Kidney (tissue), 14 donors: ENCODE results near the gene PARP2. TPM values are rescaled to one million over a fixed set of nuclear protein-coding genes. Genes with fewer than 3 reads are reported as not detected.
"Not testable (repeated sequence)": the region's sequence is repeated elsewhere in the genome, so short reads cannot be mapped to it uniquely, and the experiment has no call there.

Experiments used
- DNase-seq, 5 donors: peaks; one replicate each; pipeline ENCODE4 v3.0.0-alpha.2; 2013 to 2020
- FAIRE-seq: peaks from 2 replicates; lab custom pipeline; 2012; peaks lifted over from hg19 to GRCh38; lab: Jason Lieb, UNC
- H3K27ac ChIP-seq, 2 donors: one replicate each; pipeline ENCODE4 v1.7.0; 2013; ENCODE audit warnings: low read depth in 2 of 2, low read length in 2 of 2, inconsistent platforms in 1 of 2
- H3K27me3 ChIP-seq: one replicate; pipeline ENCODE4 v1.7.1; 2013; ENCODE audit warnings: low read length, inconsistent platforms; ENCODE audit not compliant: control insufficient read depth, insufficient read depth
- H3K36me3 ChIP-seq, 3 donors: one replicate each; pipeline versions ENCODE4 v1.7.0 to v1.7.1; 2013; ENCODE audit warnings: low read length in 3 of 3, control low read depth in 1 of 3, inconsistent platforms in 1 of 3; ENCODE audit not compliant: insufficient read depth in 3 of 3, control insufficient read depth in 2 of 3
- H3K4me1 ChIP-seq, 3 donors: one replicate each; pipeline versions ENCODE4 v1.7.0 to v1.7.1; 2013; ENCODE audit warnings: low read length in 3 of 3, inconsistent platforms in 1 of 3, low read depth in 1 of 3; ENCODE audit not compliant: control insufficient read depth in 2 of 3, insufficient read depth in 2 of 3
- H3K4me3 ChIP-seq, 3 donors: one replicate each; pipeline versions ENCODE4 v1.7.0 to v1.8.1; 2013; ENCODE audit warnings: low read length in 3 of 3, control low read depth in 1 of 3, inconsistent platforms in 1 of 3
- H3K9ac ChIP-seq, 3 donors: one replicate each; pipeline versions ENCODE4 v1.7.0 to v1.7.1; 2013; ENCODE audit warnings: low read length in 3 of 3, control low read depth in 1 of 3, inconsistent platforms in 1 of 3
- H3K9me3 ChIP-seq, 3 donors: one replicate each; pipeline versions ENCODE4 v1.7.0 to v1.7.1; 2013; ENCODE audit warnings: low read length in 3 of 3, control low read depth in 1 of 3, inconsistent platforms in 1 of 3; ENCODE audit not compliant: control insufficient read depth in 2 of 3, insufficient read depth in 1 of 3
- intact Hi-C: fragments of 100-400 bp; cut with DNase I; formaldehyde crosslinking; loops from one replicate; pipeline ENCODE4 v1.11.1; 2022
- polyA plus RNA-seq: library from polyadenylated mRNA; stranded (reverse); fragments of 350-450 nt; fragmentation: Illumina TruSeq; extraction: RNeasy Lipid Tissue Mini Kit (QIAGEN cat#74804); gene quantifications from one replicate; pipeline ENCODE4 v1.2.3, GENCODE V29; 2014; ENCODE audit warnings: low read depth, low replicate concordance; ENCODE audit not compliant: insufficient read depth
- total RNA-seq: library from RNA; stranded (reverse); fragmentation: NEBNext Ultra II Directional; extraction: Animal tissue kit (Norgen Biotek cat#: 25700); gene quantifications from one replicate; pipeline ENCODE4 v1.2.1, GENCODE V29; 2021
- TF ChIP-seq, protein P1 (sequence below): IDR thresholded peaks from 3 replicates; pipeline ENCODE4 v1.5.1; 2012; ENCODE audit warnings: mild to moderate bottlenecking, moderate library complexity, borderline replicate concordance; ENCODE audit not compliant: insufficient read depth; ENCODE audit errors: extremely low read depth
- donor health status: control.
- donor health status: control.
- donor health status: control.
- donor health status: control.
- donor health status: control.
- donor health status: DM: yes; HTN: yes; CAD: no.
- donor health status: Normal renal cell carcinoma (clear cell type).

PARP2 gene
- total and polyA plus RNA-seq, 2 donors from 2014 or later: 14.4 to 18.4 TPM

- TF ChIP-seq, protein P1, sequence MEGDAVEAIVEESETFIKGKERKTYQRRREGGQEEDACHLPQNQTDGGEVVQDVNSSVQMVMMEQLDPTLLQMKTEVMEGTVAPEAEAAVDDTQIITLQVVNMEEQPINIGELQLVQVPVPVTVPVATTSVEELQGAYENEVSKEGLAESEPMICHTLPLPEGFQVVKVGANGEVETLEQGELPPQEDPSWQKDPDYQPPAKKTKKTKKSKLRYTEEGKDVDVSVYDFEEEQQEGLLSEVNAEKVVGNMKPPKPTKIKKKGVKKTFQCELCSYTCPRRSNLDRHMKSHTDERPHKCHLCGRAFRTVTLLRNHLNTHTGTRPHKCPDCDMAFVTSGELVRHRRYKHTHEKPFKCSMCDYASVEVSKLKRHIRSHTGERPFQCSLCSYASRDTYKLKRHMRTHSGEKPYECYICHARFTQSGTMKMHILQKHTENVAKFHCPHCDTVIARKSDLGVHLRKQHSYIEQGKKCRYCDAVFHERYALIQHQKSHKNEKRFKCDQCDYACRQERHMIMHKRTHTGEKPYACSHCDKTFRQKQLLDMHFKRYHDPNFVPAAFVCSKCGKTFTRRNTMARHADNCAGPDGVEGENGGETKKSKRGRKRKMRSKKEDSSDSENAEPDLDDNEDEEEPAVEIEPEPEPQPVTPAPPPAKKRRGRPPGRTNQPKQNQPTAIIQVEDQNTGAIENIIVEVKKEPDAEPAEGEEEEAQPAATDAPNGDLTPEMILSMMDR: no peak
- Histone ChIP-seq H3K9ac (peak overlapping the region in 1 of 3 donors; percentile 82), H3K27me3 (no peaks in the 10 kb centered on the region), H3K9me3 (no peaks in the 10 kb centered on the region), H3K4me1 (peaks cover 0 to 4% (median under 1%) of the 10 kb centered on the region in 3 donors), H3K4me3 (no peak overlapping the region), H3K36me3 (no peaks in the 10 kb centered on the region), H3K27ac (peak overlapping the region; percentile 80 to 87)
- DNase-seq (no peak), FAIRE-seq (no peak)
- intact Hi-C loops: loop anchor here (10.0 kb wide), 1 partner anchor 351 kb away; the partner anchor contains the start of genes ANG and RNASE4
Observed at GRCh38 chr14:20334017-20334416, 9.4 kb upstream of the PARP2 start.

DNA sequence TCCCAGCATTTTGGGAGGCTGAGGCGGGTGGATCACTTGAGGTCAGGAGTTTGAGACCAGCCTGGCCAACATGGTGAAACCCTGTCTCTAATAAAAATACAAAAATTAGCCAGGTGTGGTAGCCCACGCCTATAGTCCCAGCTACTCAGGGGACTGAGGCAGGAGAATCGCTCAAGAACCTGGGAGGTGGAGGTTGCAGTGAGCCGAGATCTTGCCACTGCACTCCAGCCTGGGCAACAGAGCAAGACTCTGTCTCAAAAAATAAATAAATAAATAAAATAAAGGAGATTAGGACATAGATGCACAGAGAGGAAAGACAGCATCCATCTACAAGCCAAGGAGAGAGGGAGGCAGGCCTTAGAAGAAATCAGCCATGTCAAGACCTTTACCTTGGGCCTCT, 2.4 kb upstream of the PARP2 start:
- intact Hi-C loops, H3K9ac ChIP-seq, H3K27ac ChIP-seq, DNase-seq, FAIRE-seq, H3K27me3 ChIP-seq, H3K9me3 ChIP-seq, H3K4me1 ChIP-seq, H3K4me3 ChIP-seq: not testable (repeated sequence)
- H3K36me3 ChIP-seq: peaks cover 4 to 10% (median 6%) of the 10 kb centered on the region in 3 donors

DNA sequence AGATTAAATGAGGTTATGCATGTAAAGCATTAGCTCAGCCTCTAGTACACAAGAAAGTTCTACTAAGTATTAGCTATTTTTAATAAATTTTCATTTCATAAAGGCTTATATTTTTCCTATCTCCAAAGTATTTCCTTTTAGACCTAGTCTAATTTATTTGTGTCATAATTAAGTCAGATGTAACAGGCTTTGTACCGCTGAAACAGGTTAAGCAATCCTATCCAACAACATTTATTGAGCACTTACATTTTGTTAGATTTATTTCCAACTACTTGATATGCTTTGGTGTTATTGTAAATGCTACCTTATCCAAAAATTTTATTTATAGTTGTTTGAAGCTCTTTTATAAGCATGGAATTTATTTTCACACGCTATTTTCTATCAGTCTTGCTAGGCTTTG, 1.8 kb upstream of the PARP2 start:
- no peak overlapping the region for H3K27ac ChIP-seq
- H3K9me3 ChIP-seq: no peaks in the 10 kb centered on the region
- no peak for DNase-seq
- peaks cover 0 to 3% (median 0%) of the 10 kb centered on the region in 3 donors for H3K4me1 ChIP-seq
- FAIRE-seq: no peak
- peak overlapping the region in 1 of 3 donors; percentile 97 for H3K4me3 ChIP-seq
- H3K27me3 ChIP-seq: no peaks in the 10 kb centered on the region
- TF ChIP-seq, protein P1: no peak
- intact Hi-C loops: no loop called here
- peaks cover 4 to 10% (median 6%) of the 10 kb centered on the region in 3 donors for H3K36me3 ChIP-seq
- H3K9ac ChIP-seq: peak overlapping the region in 1 of 3 donors; percentile 87

DNA sequence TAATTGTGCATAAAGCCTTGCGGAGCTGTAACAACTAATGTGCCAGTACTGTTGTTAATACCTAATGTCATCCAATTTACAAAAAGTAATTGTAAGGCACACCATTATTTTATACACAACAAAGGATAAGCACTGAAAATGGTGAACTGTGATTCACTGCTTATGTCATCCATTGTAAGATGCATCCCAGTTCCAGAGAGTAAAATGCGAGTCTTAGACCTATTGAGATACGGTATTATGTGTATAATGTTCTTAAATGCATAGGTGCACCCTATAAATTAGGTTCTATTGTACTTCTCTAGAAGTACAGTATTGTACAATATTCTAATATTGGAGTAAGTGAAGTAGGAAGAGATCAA, 406 bp downstream of the PARP2 start:
- peak overlapping the region; percentile 86 to 99 (median 97) for H3K4me3 ChIP-seq
- TF ChIP-seq, protein P1: no peak
- peaks cover 0 to 3% (median 0%) of the 10 kb centered on the region in 3 donors for H3K4me1 ChIP-seq
- peak overlapping the region; percentile 57 to 77 for H3K27ac ChIP-seq
- peaks cover 4 to 10% (median 7%) of the 10 kb centered on the region in 3 donors for H3K36me3 ChIP-seq
- DNase-seq (peak in 2 of 5 donors; percentile 61 to 74), FAIRE-seq (no peak)
- no peaks in the 10 kb centered on the region for H3K9me3 ChIP-seq
- H3K27me3 ChIP-seq: no peaks in the 10 kb centered on the region
- intact Hi-C loops: no loop called here
- H3K9ac ChIP-seq: peak overlapping the region; percentile 85 to 99 (median 95)
